Endodermal cell (in vitro differentiated cells): ENCODE results near the gene MYO5B. TPM values are rescaled to one million over a fixed set of nuclear protein-coding genes. Genes with fewer than 3 reads are reported as not detected.

ENCODE experiments used
- DNase-seq: peaks from one replicate; pipeline ENCODE4 v3.0.0-alpha.2; 2017
- H3K27ac ChIP-seq: 2 replicates; pipeline ENCODE4 v1.5.1; 2013; ENCODE audit warnings: mild to moderate bottlenecking, low read depth, low read length, moderate library complexity
- H3K27me3 ChIP-seq: 2 replicates; pipeline ENCODE4 v1.6.1; 2013; ENCODE audit warnings: mild to moderate bottlenecking, low read length, moderate library complexity; ENCODE audit not compliant: insufficient read depth, control insufficient read depth, poor library complexity, severe bottlenecking
- H3K36me3 ChIP-seq: 2 replicates; pipeline ENCODE4 v1.7.0; 2013; ENCODE audit warnings: mild to moderate bottlenecking, low read length, moderate library complexity; ENCODE audit not compliant: control insufficient read depth, insufficient read depth
- H3K4me1 ChIP-seq: one replicate; pipeline ENCODE4 v1.7.0; 2013; ENCODE audit warnings: low read length; ENCODE audit not compliant: control insufficient read depth, insufficient read depth
- H3K4me3 ChIP-seq: 2 replicates; pipeline ENCODE4 v1.5.1; 2013; ENCODE audit warnings: mild to moderate bottlenecking, low read length, moderate library complexity
- H3K9ac ChIP-seq: 2 replicates; pipeline ENCODE4 v1.6.1; 2013; ENCODE audit warnings: mild to moderate bottlenecking, low read length, moderate library complexity; ENCODE audit not compliant: poor library complexity, severe bottlenecking; ENCODE audit errors: extremely low read depth
- H3K9me3 ChIP-seq: 2 replicates; pipeline ENCODE4 v1.6.1; 2013; ENCODE audit warnings: mild to moderate bottlenecking, low read length, moderate library complexity; ENCODE audit not compliant: control insufficient read depth
- H3K27ac Mint-ChIP-seq: 2 replicates; pipeline ENCODE4 v1.8.0; 2020; ENCODE audit warnings: mixed read lengths
- H3K27me3 Mint-ChIP-seq: 2 replicates; pipeline ENCODE4 v1.8.0; 2021; ENCODE audit warnings: mild to moderate bottlenecking, mixed read lengths; ENCODE audit not compliant: insufficient read depth
- H3K36me3 Mint-ChIP-seq: 2 replicates; pipeline ENCODE4 v1.8.0; 2020; ENCODE audit warnings: low read depth, mixed read lengths
- H3K4me1 Mint-ChIP-seq: 2 replicates; pipeline ENCODE4 v1.8.0; 2020; ENCODE audit warnings: mixed read lengths
- H3K4me3 Mint-ChIP-seq: 2 replicates; pipeline ENCODE4 v1.8.0; 2020; ENCODE audit warnings: mild to moderate bottlenecking, moderate library complexity, mixed read lengths
- H3K9me3 Mint-ChIP-seq: 2 replicates; pipeline ENCODE4 v1.8.0; 2020; ENCODE audit warnings: mild to moderate bottlenecking, mixed read lengths
- CTCF ChIP-seq: fragments of 200-600 bp; sonication (generic); conservative IDR thresholded peaks from 2 replicates; pipeline ENCODE4 v1.5.0; 2021; ENCODE audit warnings: antibody characterized with exemption, mild to moderate bottlenecking
- WGBS, 2 experiments: methylation state at CpG; one replicate each; pipeline versions ENCODE4 v1.1.5 to v1.1.7; 2013; ENCODE audit warnings: missing lambda C conversion rate in 2 of 2, mixed read lengths in 1 of 2; ENCODE audit not compliant: insufficient coverage in 1 of 2, insufficient read length in 1 of 2; 5-methylcytosine and 5-hydroxymethylcytosine counted together
- total RNA-seq, 2 donors: library from RNA; stranded (reverse); fragmentation: NEBNext Ultra II Directional in 1 of 2; extraction: Animal tissue kit (Norgen Biotek cat#: 25700) in 1 of 2; gene quantifications; 2 replicates in 1 of 2; 3 replicates in 1 of 2; pipeline ENCODE4 v1.2.1, GENCODE V29; 2021

Gene MYO5B
- total RNA-seq, 2 donors from 2014 or later: 12.2 to 16.8 TPM

GRCh38 chr18:50076277-50076676 is 118.7 kb downstream of the MYO5B start:
- Mint-ChIP-seq H3K27ac (no peak overlapping the region), H3K36me3 (no peaks in the 10 kb centered on the region), H3K27me3 (no peaks in the 10 kb centered on the region), H3K4me1 (peaks cover 3% of the 10 kb centered on the region), H3K4me3 (no peak overlapping the region), H3K9me3 (no peaks in the 10 kb centered on the region)
- Histone ChIP-seq H3K27ac (no peak overlapping the region), H3K36me3 (no peaks in the 10 kb centered on the region), H3K4me1 (no peaks in the 10 kb centered on the region), H3K27me3 (no peaks in the 10 kb centered on the region), H3K4me3 (no peak overlapping the region), H3K9me3 (no peaks in the 10 kb centered on the region), H3K9ac (no peak overlapping the region)
- 91 to 97% methylated on average over 5 to 6 of the region's 6 CpGs for WGBS, 2 experiments
- DNase-seq: no peak
- no peak for TF ChIP-seq CTCF

GRCh38 chr18:50075772-50076171 is 119.2 kb downstream of the MYO5B start:
- Histone ChIP-seq H3K27ac (no peak overlapping the region), H3K4me1 (no peaks in the 10 kb centered on the region), H3K4me3 (no peak overlapping the region), H3K9me3 (no peaks in the 10 kb centered on the region), H3K27me3 (no peaks in the 10 kb centered on the region), H3K9ac (no peak overlapping the region), H3K36me3 (no peaks in the 10 kb centered on the region)
- no peak for DNase-seq
- Mint-ChIP-seq H3K4me3 (no peak overlapping the region), H3K9me3 (no peaks in the 10 kb centered on the region), H3K36me3 (no peaks in the 10 kb centered on the region), H3K27me3 (no peaks in the 10 kb centered on the region), H3K4me1 (peaks cover 3% of the 10 kb centered on the region), H3K27ac (no peak overlapping the region)
- no peak for TF ChIP-seq CTCF
- 88 to 91% methylated on average over 4 of the region's 4 CpGs for WGBS, 2 experiments

- no peak overlapping the region for H3K4me3 ChIP-seq
- Mint-ChIP-seq H3K4me3 (no peak overlapping the region), H3K27me3 (no peaks in the 10 kb centered on the region), H3K36me3 (no peaks in the 10 kb centered on the region), H3K27ac (no peak overlapping the region), H3K9me3 (no peaks in the 10 kb centered on the region), H3K4me1 (peaks cover 3% of the 10 kb centered on the region)
- TF ChIP-seq CTCF: no peak
- no peak overlapping the region for H3K27ac ChIP-seq
- no peaks in the 10 kb centered on the region for H3K36me3 ChIP-seq
- H3K27me3 ChIP-seq: no peaks in the 10 kb centered on the region
- DNase-seq: no peak
- 75% methylated on average over 4 to 5 of the region's 5 CpGs for WGBS, 2 experiments
- no peak overlapping the region for H3K9ac ChIP-seq
- no peaks in the 10 kb centered on the region for H3K9me3 ChIP-seq
- no peaks in the 10 kb centered on the region for H3K4me1 ChIP-seq
These were observed 120.5 kb downstream of the MYO5B start for GRCh38 chr18:50074404-50074803.
